H9 (cell line): ENCODE results near the gene TRIM38. TPM values are rescaled to one million over a fixed set of nuclear protein-coding genes. Genes with fewer than 3 reads are reported as not detected.

Experiments
- DNase-seq: peaks from one replicate; pipeline ENCODE4 v3.0.0-alpha.2; 2017
- H2AFZ ChIP-seq: one replicate; pipeline ENCODE4 v1.6.1; 2013; ENCODE audit warnings: mild to moderate bottlenecking, low read length, control low read depth, moderate library complexity
- H2AK5ac ChIP-seq: 2 replicates; pipeline ENCODE4 v1.6.1; 2013; ENCODE audit warnings: low read length, control low read depth, mixed read lengths; ENCODE audit not compliant: insufficient read length
- H2BK120ac ChIP-seq: one replicate; pipeline ENCODE4 v1.6.1; 2013; ENCODE audit warnings: low read depth, mild to moderate bottlenecking, low read length, control low read depth, inconsistent platforms; ENCODE audit not compliant: poor library complexity, severe bottlenecking
- H2BK12ac ChIP-seq: 2 replicates; pipeline ENCODE4 v1.6.1; 2013; ENCODE audit warnings: low read length, control low read depth, mixed read lengths, low read depth; ENCODE audit not compliant: insufficient read length
- H2BK15ac ChIP-seq: 2 replicates; pipeline ENCODE4 v1.6.1; 2013; ENCODE audit warnings: low read depth, low read length, control low read depth
- H2BK20ac ChIP-seq: one replicate; pipeline ENCODE4 v1.6.1; 2013; ENCODE audit warnings: low read depth, mild to moderate bottlenecking, low read length, control low read depth, inconsistent platforms; ENCODE audit not compliant: poor library complexity, severe bottlenecking
- H2BK5ac ChIP-seq: 2 replicates; pipeline ENCODE4 v1.6.1; 2013; ENCODE audit warnings: low read length, control low read depth, mixed read lengths; ENCODE audit not compliant: insufficient read length
- H3K14ac ChIP-seq: 2 replicates; pipeline ENCODE4 v1.6.1; 2013; ENCODE audit warnings: low read length, control low read depth; ENCODE audit not compliant: insufficient read depth
- H3K18ac ChIP-seq: 2 replicates; pipeline ENCODE4 v1.6.1; 2013; ENCODE audit warnings: low read depth, mild to moderate bottlenecking, mixed read lengths, low read length, control low read depth; ENCODE audit not compliant: insufficient read length
- H3K23ac ChIP-seq: 2 replicates; pipeline ENCODE4 v1.6.1; 2013; ENCODE audit warnings: low read length, control low read depth, mixed read lengths, low read depth; ENCODE audit not compliant: insufficient read length
- H3K23me2 ChIP-seq: 2 replicates; pipeline ENCODE4 v1.6.1; 2013; ENCODE audit warnings: low read depth, mild to moderate bottlenecking, mixed read lengths, low read length, control low read depth; ENCODE audit not compliant: insufficient read length, poor library complexity, severe bottlenecking
- H3K27ac ChIP-seq: 2 replicates; pipeline ENCODE4 v1.5.1; 2013; ENCODE audit warnings: low read length, control low read depth, mixed read lengths, low read depth; ENCODE audit not compliant: insufficient read length
- H3K27me3 ChIP-seq: 2 replicates; pipeline ENCODE4 v1.6.1; 2013; ENCODE audit warnings: low read length, control low read depth, inconsistent platforms; ENCODE audit not compliant: insufficient read depth
- H3K4ac ChIP-seq: 2 replicates; pipeline ENCODE4 v1.6.1; 2013; ENCODE audit warnings: low read depth, mild to moderate bottlenecking, control low read depth, inconsistent platforms, low read length, moderate library complexity
- H3K4me1 ChIP-seq: 2 replicates; pipeline ENCODE4 v1.6.1; 2013; ENCODE audit warnings: low read length, control low read depth, inconsistent platforms; ENCODE audit not compliant: insufficient read depth
- H3K4me2 ChIP-seq: 2 replicates; pipeline ENCODE4 v1.6.1; 2013; ENCODE audit warnings: low read length, control low read depth, mixed read lengths; ENCODE audit not compliant: insufficient read length, insufficient read depth
- H3K56ac ChIP-seq: 2 replicates; pipeline ENCODE4 v1.6.1; 2013; ENCODE audit warnings: low read depth, mild to moderate bottlenecking, mixed read lengths, low read length, control low read depth; ENCODE audit not compliant: insufficient read length
- H3K79me1 ChIP-seq: 2 replicates; pipeline ENCODE4 v1.6.1; 2013; ENCODE audit warnings: low read depth, mild to moderate bottlenecking, moderate library complexity, low read length, control low read depth, inconsistent platforms; ENCODE audit not compliant: insufficient read depth, poor library complexity, severe bottlenecking
- H3K79me2 ChIP-seq: 2 replicates; pipeline ENCODE4 v1.6.1; 2013; ENCODE audit warnings: low read length, control low read depth, inconsistent platforms; ENCODE audit not compliant: insufficient read depth
- H3K9ac ChIP-seq: 2 replicates; pipeline ENCODE4 v1.6.1; 2013; ENCODE audit warnings: low read length, control low read depth, mixed read lengths; ENCODE audit not compliant: insufficient read length; ENCODE audit errors: extremely low read depth
- H3K9me3 ChIP-seq: one replicate; pipeline ENCODE4 v1.6.1; 2013; ENCODE audit warnings: low read depth, low read length, inconsistent platforms; ENCODE audit not compliant: control insufficient read depth
- H3T11ph ChIP-seq: one replicate; pipeline ENCODE4 v1.6.1; 2013; ENCODE audit warnings: mild to moderate bottlenecking, low read length, control low read depth, inconsistent platforms
- H4K20me1 ChIP-seq: one replicate; pipeline ENCODE4 v1.6.1; 2013; ENCODE audit not compliant: control insufficient read depth, insufficient read length, insufficient read depth
- H4K5ac ChIP-seq: 2 replicates; pipeline ENCODE4 v1.6.1; 2013; ENCODE audit warnings: low read depth, mild to moderate bottlenecking, mixed read lengths, low read length, control low read depth; ENCODE audit not compliant: insufficient read length
- H4K8ac ChIP-seq: replicated peaks from 2 replicates; pipeline ENCODE4 v1.6.1; 2013; ENCODE audit warnings: low read length, control low read depth, mixed read lengths, low read depth; ENCODE audit not compliant: insufficient read length
- H4K91ac ChIP-seq: 2 replicates; pipeline ENCODE4 v1.6.1; 2013; ENCODE audit warnings: low read depth, mild to moderate bottlenecking, moderate library complexity, mixed read lengths, low read length, control low read depth; ENCODE audit not compliant: insufficient read length
- H3K27ac Mint-ChIP-seq, 3 experiments: 2 replicates in 2 of 3; 3 replicates in 1 of 3; pipeline ENCODE4 v1.8.0; 2020 to 2021; ENCODE audit warnings: mixed read lengths in 3 of 3, mild to moderate bottlenecking in 1 of 3, moderate library complexity in 1 of 3
- H3K27me3 Mint-ChIP-seq: 2 replicates; pipeline ENCODE4 v1.8.0; 2021; ENCODE audit warnings: low read depth, mild to moderate bottlenecking, moderate library complexity, mixed read lengths
- H3K36me3 Mint-ChIP-seq, 3 experiments: 2 replicates in 2 of 3; 3 replicates in 1 of 3; pipeline ENCODE4 v1.8.0; 2020 to 2021; ENCODE audit warnings: low read depth in 3 of 3, mixed read lengths in 3 of 3; ENCODE audit not compliant: insufficient read depth in 1 of 3
- H3K4me1 Mint-ChIP-seq, 2 experiments: 2 replicates each; pipeline ENCODE4 v1.8.0; 2020; ENCODE audit warnings: mixed read lengths in 2 of 2
- H3K4me3 Mint-ChIP-seq, 2 experiments: 2 replicates in 1 of 2; 3 replicates in 1 of 2; pipeline ENCODE4 v1.8.0; 2020 to 2021; ENCODE audit warnings: mild to moderate bottlenecking in 2 of 2, mixed read lengths in 2 of 2, moderate library complexity in 1 of 2
- H3K9me3 Mint-ChIP-seq, 2 experiments: 2 replicates in 1 of 2; 3 replicates in 1 of 2; pipeline ENCODE4 v1.8.0; 2020; ENCODE audit warnings: mild to moderate bottlenecking in 2 of 2, mixed read lengths in 2 of 2, moderate library complexity in 1 of 2
- WGBS: extraction: QIAGEN DNeasy Blood & Tissue Kit; methylation state at CpG from one replicate; pipeline ENCODE4 v1.1.7; 2013; ENCODE audit warnings: missing lambda C conversion rate, low lambda C conversion rate, mixed read lengths; ENCODE audit not compliant: insufficient read length; ENCODE audit errors: extremely low coverage; 5-methylcytosine and 5-hydroxymethylcytosine counted together
- total RNA-seq: library from RNA; stranded (reverse); gene quantifications from 2 replicates; pipeline ENCODE4 v1.2.1, GENCODE V29; 2021
- TF ChIP-seq, protein P1 (sequence below): fragments of 200-600 bp; sonication (generic); conservative IDR thresholded peaks from 3 replicates; pipeline ENCODE4 v1.8.0; 2021; ENCODE audit warnings: antibody characterized with exemption, mild to moderate bottlenecking

TRIM38 gene
- total RNA-seq, 1 experiment from 2014 or later, result 0.61 TPM

DNA sequence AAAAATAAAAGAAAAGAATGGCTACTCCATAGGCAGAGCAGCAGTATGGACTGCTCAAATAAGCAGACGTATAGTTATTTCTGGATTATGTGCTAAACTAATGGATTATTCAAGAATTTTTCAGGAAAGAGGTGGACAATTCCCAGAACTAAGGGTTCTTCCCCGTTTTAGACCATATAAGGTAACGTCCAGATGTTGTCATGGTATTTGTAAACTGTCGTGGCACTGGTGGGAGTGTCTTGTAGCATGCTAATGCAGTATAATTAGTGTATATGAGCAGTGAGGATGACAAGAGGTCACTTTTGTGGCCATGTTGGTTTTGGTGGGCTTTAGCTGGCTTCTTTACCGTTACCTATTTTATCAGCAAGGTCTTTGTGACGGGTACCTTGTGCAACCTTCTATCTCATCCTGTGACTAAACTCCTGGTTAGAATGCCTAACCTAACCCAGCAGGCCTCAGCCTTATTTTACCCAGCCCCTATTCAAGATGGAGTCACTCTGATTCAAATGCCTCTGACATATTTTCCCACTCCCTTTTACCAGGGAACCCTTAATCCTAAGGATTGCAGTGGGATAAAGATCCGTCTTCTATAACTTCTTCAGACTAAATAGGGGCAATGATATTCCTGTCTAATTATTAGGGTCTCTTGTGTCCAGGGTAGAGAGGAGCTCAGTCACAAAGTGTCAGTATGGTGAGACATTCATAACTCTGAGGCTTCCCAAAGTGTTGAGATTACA is 11.1 kb upstream of the TRIM38 start:
- Mint-ChIP-seq H3K27me3 (no peaks in the 10 kb centered on the region; the same call in none of the 2 replicates), H3K9me3 (peaks cover 0 to 2% of the 10 kb centered on the region in 2 experiments; a peak in 2 of 5 replicates), H3K27ac (no peak overlapping the region), H3K36me3 (peaks cover 0 to 2% (median 0%) of the 10 kb centered on the region in 3 experiments; a peak in 2 of 7 replicates), H3K4me3 (no peak overlapping the region), H3K4me1 (peaks cover 0 to 2% of the 10 kb centered on the region in 2 experiments; a peak in 1 of 4 replicates)
- no peaks in the 10 kb centered on the region for H3K79me1 ChIP-seq
- H2BK20ac ChIP-seq, result no peak overlapping the region
- H3T11ph ChIP-seq, result no peak overlapping the region
- H3K9me3 ChIP-seq, result no peaks in the 10 kb centered on the region
- TF ChIP-seq, protein P1, sequence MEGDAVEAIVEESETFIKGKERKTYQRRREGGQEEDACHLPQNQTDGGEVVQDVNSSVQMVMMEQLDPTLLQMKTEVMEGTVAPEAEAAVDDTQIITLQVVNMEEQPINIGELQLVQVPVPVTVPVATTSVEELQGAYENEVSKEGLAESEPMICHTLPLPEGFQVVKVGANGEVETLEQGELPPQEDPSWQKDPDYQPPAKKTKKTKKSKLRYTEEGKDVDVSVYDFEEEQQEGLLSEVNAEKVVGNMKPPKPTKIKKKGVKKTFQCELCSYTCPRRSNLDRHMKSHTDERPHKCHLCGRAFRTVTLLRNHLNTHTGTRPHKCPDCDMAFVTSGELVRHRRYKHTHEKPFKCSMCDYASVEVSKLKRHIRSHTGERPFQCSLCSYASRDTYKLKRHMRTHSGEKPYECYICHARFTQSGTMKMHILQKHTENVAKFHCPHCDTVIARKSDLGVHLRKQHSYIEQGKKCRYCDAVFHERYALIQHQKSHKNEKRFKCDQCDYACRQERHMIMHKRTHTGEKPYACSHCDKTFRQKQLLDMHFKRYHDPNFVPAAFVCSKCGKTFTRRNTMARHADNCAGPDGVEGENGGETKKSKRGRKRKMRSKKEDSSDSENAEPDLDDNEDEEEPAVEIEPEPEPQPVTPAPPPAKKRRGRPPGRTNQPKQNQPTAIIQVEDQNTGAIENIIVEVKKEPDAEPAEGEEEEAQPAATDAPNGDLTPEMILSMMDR, result no peak
- H4K8ac ChIP-seq, result no peak overlapping the region
- H3K4me2 ChIP-seq, result no peak overlapping the region
- no peak for DNase-seq
- no peaks in the 10 kb centered on the region for H3K4me1 ChIP-seq
- H3K27ac ChIP-seq, result no peak overlapping the region
- H3K18ac ChIP-seq, result no peak overlapping the region
- no peak overlapping the region for H3K4ac ChIP-seq
- H4K91ac ChIP-seq, result no peak overlapping the region
- H3K27me3 ChIP-seq, result no peaks in the 10 kb centered on the region
- H2AFZ ChIP-seq, result no peak overlapping the region
- H2BK120ac ChIP-seq, result no peak overlapping the region
- no peak overlapping the region for H3K23ac ChIP-seq
- no peak overlapping the region for H2BK5ac ChIP-seq
- no CpG with 5 or more reads among the region's 7 CpGs for WGBS
- no peak overlapping the region for H3K14ac ChIP-seq
- no peak overlapping the region for H3K56ac ChIP-seq
- no peak overlapping the region for H2AK5ac ChIP-seq
- H2BK15ac ChIP-seq, result no peak overlapping the region
- H3K79me2 ChIP-seq, result no peaks in the 10 kb centered on the region
- no peak overlapping the region for H4K5ac ChIP-seq
- H3K9ac ChIP-seq, result no peak overlapping the region
- no peak overlapping the region for H2BK12ac ChIP-seq
- no peaks in the 10 kb centered on the region for H4K20me1 ChIP-seq
- H3K23me2 ChIP-seq, result no peaks in the 10 kb centered on the region
